ENCODE measurements around the gene SORCS1. TPM values are rescaled to one million over a fixed set of nuclear protein-coding genes. Genes with fewer than 3 reads are reported as not detected.

The SORCS1 gene
- total and polyA plus RNA-seq, 2 experiments from 2014 or later = 1.1 to 4.6 TPM

GRCh38 chr10:106955133-106955532 lies 209.4 kb downstream of the SORCS1 start:
- Histone ChIP-seq H2AFZ (no peak overlapping the region), H4K20me1 (ENCODE audit: insufficient read depth, poor library complexity, severe bottlenecking) (no peaks in the 10 kb centered on the region), H3K27me3 (no peaks in the 10 kb centered on the region), H3K4me2 (no peak overlapping the region), H3K36me3 (replicated peaks; ENCODE audit: insufficient read depth, low read depth) (no peaks in the 10 kb centered on the region), H3K27ac (no peak overlapping the region), H3K9me2 (replicated peaks; ENCODE audit: insufficient read depth) (no peaks in the 10 kb centered on the region), H3K4me1 (ENCODE audit: insufficient read depth) (peaks cover 14% of the 10 kb centered on the region), H3K9me3 (ENCODE audit: low read depth) (no peaks in the 10 kb centered on the region), H3K4me3 (no peak overlapping the region), H3K79me2 (no peaks in the 10 kb centered on the region)
- DNase-seq (ENCODE audit: low spot score) = no peak
- TF ChIP-seq EZH2phosphoT487 (IDR thresholded peaks at IDR 0.05; ENCODE audit: low read depth, severe bottlenecking, unreplicated experiment) (no peak), CTCF (IDR thresholded peaks at IDR 0.05; ENCODE audit: poor library complexity) (no peak), EZH2 (IDR thresholded peaks at IDR 0.05; ENCODE audit: borderline replicate concordance) (no peak)
- WGBS (ENCODE audit: low lambda C conversion rate, missing lambda C conversion rate) = 96% methylated on average over 8 of the region's 9 CpGs

- Histone ChIP-seq H3K36me3 (replicated peaks; ENCODE audit: insufficient read depth, low read depth) (no peaks in the 10 kb centered on the region), H3K9me2 (replicated peaks; ENCODE audit: insufficient read depth) (no peaks in the 10 kb centered on the region), H3K27ac (no peak overlapping the region), H3K27me3 (no peaks in the 10 kb centered on the region), H4K20me1 (ENCODE audit: insufficient read depth, poor library complexity, severe bottlenecking) (no peaks in the 10 kb centered on the region), H3K4me3 (no peak overlapping the region), H3K9me3 (ENCODE audit: low read depth) (no peaks in the 10 kb centered on the region), H3K79me2 (no peaks in the 10 kb centered on the region), H3K4me1 (ENCODE audit: insufficient read depth) (no peaks in the 10 kb centered on the region), H2AFZ (no peak overlapping the region), H3K4me2 (no peak overlapping the region)
- DNase-seq (ENCODE audit: low spot score) = no peak
- 95% methylated on average over 1 of the region's 1 CpG for WGBS (ENCODE audit: low lambda C conversion rate, missing lambda C conversion rate)
- TF ChIP-seq EZH2 (IDR thresholded peaks at IDR 0.05; ENCODE audit: borderline replicate concordance) (no peak), EZH2phosphoT487 (IDR thresholded peaks at IDR 0.05; ENCODE audit: low read depth, severe bottlenecking, unreplicated experiment) (no peak), CTCF (IDR thresholded peaks at IDR 0.05; ENCODE audit: poor library complexity) (no peak)
Observed at GRCh38 chr10:106952033-106952432, 212.5 kb downstream of the SORCS1 start.

- TF ChIP-seq EZH2 (IDR thresholded peaks at IDR 0.05; ENCODE audit: borderline replicate concordance) (no peak), EZH2phosphoT487 (IDR thresholded peaks at IDR 0.05; ENCODE audit: low read depth, severe bottlenecking, unreplicated experiment) (no peak), CTCF (IDR thresholded peaks at IDR 0.05; ENCODE audit: poor library complexity) (no peak)
- no peak overlapping the region for H3K27ac ChIP-seq
- H3K4me3 ChIP-seq = no peak overlapping the region
- H3K79me2 ChIP-seq = no peaks in the 10 kb centered on the region
- no peak for DNase-seq (ENCODE audit: low spot score)
- H3K4me2 ChIP-seq = no peak overlapping the region
- H3K4me1 ChIP-seq (ENCODE audit: insufficient read depth) = no peaks in the 10 kb centered on the region
- no peaks in the 10 kb centered on the region for H3K36me3 ChIP-seq (replicated peaks; ENCODE audit: insufficient read depth, low read depth)
- H3K9me3 ChIP-seq (ENCODE audit: low read depth) = no peaks in the 10 kb centered on the region
- H3K9me2 ChIP-seq (replicated peaks; ENCODE audit: insufficient read depth) = no peaks in the 10 kb centered on the region
- no peak overlapping the region for H2AFZ ChIP-seq
- WGBS (ENCODE audit: low lambda C conversion rate, missing lambda C conversion rate) = 88% methylated on average over 5 of the region's 5 CpGs
- no peaks in the 10 kb centered on the region for H4K20me1 ChIP-seq (ENCODE audit: insufficient read depth, poor library complexity, severe bottlenecking)
- H3K27me3 ChIP-seq = no peaks in the 10 kb centered on the region
Observed at GRCh38 chr10:106949680-106950478, 214.6 kb downstream of the SORCS1 start.
